Neural cell (in vitro differentiated cells): ENCODE data around the gene FDPS. TPM values are rescaled to one million over a fixed set of nuclear protein-coding genes. Genes with fewer than 3 reads are reported as not detected.

Source experiments
- H2AFZ ChIP-seq: fragments of 200-600, 300-800 bp; sonication (generic), shearing (Covaris generic); 2 replicates; pipeline ENCODE4 v1.6.0; 2014; ENCODE audit warnings: low read depth, mild to moderate bottlenecking, antibody characterized with exemption, low read length, moderate library complexity
- H3F3A ChIP-seq: fragments of 200-600 bp; shearing (Covaris generic); 2 replicates; pipeline ENCODE4 v1.6.1; 2016; ENCODE audit warnings: mild to moderate bottlenecking, moderate library complexity, mixed read lengths, antibody characterized with exemption, low read length; ENCODE audit not compliant: insufficient read depth, poor library complexity, severe bottlenecking
- H3K27ac ChIP-seq: fragments of 200-600, 300-800 bp; sonication (generic), shearing (Covaris generic); 2 replicates; pipeline ENCODE4 v1.5.1; 2014; ENCODE audit warnings: mild to moderate bottlenecking, low read length, moderate library complexity
- H3K27me3 ChIP-seq: fragments of 300-800, 200-600 bp; sonication (generic), shearing (Covaris generic); 2 replicates; pipeline ENCODE4 v1.6.0; 2014; ENCODE audit warnings: mild to moderate bottlenecking, low read depth, low read length, moderate library complexity; ENCODE audit not compliant: insufficient read depth
- H3K36me3 ChIP-seq: fragments of 300-800, 200-600 bp; sonication (generic), shearing (Covaris generic); 2 replicates; pipeline ENCODE4 v1.5.1; 2014; ENCODE audit warnings: mild to moderate bottlenecking, antibody characterized with exemption, low read length, moderate library complexity; ENCODE audit not compliant: insufficient read depth
- H3K4me2 ChIP-seq: fragments of 300-800, 200-600 bp; sonication (generic), shearing (Covaris generic); 2 replicates; pipeline ENCODE4 v1.6.0; 2014; ENCODE audit warnings: mild to moderate bottlenecking, low read length
- H3K4me3 ChIP-seq: fragments of 300-800, 200-600 bp; sonication (generic), shearing (Covaris generic); 2 replicates; pipeline ENCODE4 v1.5.1; 2014; ENCODE audit warnings: mild to moderate bottlenecking, low read length, moderate library complexity
- H3K79me2 ChIP-seq: fragments of 200-600 bp; shearing (Covaris generic); replicated peaks from 2 replicates; pipeline ENCODE4 v1.6.0; 2014; ENCODE audit warnings: mild to moderate bottlenecking, low read length, moderate library complexity; ENCODE audit not compliant: insufficient read depth
- H3K9ac ChIP-seq: fragments of 300-800, 200-600 bp; sonication (generic), shearing (Covaris generic); 2 replicates; pipeline ENCODE4 v1.6.1; 2016; ENCODE audit warnings: mild to moderate bottlenecking, low read length, mixed read lengths
- H3K9me2 ChIP-seq: fragments of 200-600 bp; shearing (Covaris generic); 2 replicates; pipeline ENCODE4 v1.6.1; 2016; ENCODE audit warnings: mild to moderate bottlenecking, low read length, mixed read lengths; ENCODE audit not compliant: insufficient read depth
- H3K9me3 ChIP-seq: fragments of 200-600, 300-800 bp; sonication (generic), shearing (Covaris generic); 2 replicates; pipeline ENCODE4 v1.6.1; 2016; ENCODE audit warnings: mild to moderate bottlenecking, mixed run types, low read length, moderate library complexity, mixed read lengths
- H4K20me1 ChIP-seq: fragments of 200-600 bp; shearing (Covaris generic); 2 replicates; pipeline ENCODE4 v1.6.1; 2016; ENCODE audit warnings: mild to moderate bottlenecking, mixed run types; ENCODE audit not compliant: insufficient read depth
- CTCF ChIP-seq: fragments of 450-650 bp; IDR thresholded peaks from 2 replicates; pipeline ENCODE4 v1.5.1; 2014; ENCODE audit warnings: antibody characterized with exemption, mild to moderate bottlenecking, moderate library complexity; ENCODE audit not compliant: poor library complexity, severe bottlenecking
- EP300 ChIP-seq: fragments of 450-650 bp; conservative IDR thresholded peaks from 2 replicates; pipeline ENCODE4 v1.6.1; 2014; ENCODE audit warnings: antibody characterized with exemption, mild to moderate bottlenecking, moderate library complexity; ENCODE audit not compliant: poor library complexity, severe bottlenecking
- EZH2 ChIP-seq: fragments of 200-600, 300-800 bp; shearing (Covaris generic), sonication (generic); IDR thresholded peaks from 2 replicates; pipeline ENCODE4 v1.6.1; 2014; ENCODE audit warnings: antibody characterized with exemption, low read length, borderline replicate concordance, mild to moderate bottlenecking; ENCODE audit not compliant: insufficient read depth, poor library complexity, severe bottlenecking
- MXI1 ChIP-seq: fragments of 450-650 bp; conservative IDR thresholded peaks from 2 replicates; pipeline ENCODE4 v1.6.1; 2014; ENCODE audit warnings: antibody characterized with exemption, mild to moderate bottlenecking; ENCODE audit not compliant: poor library complexity, severe bottlenecking
- POLR2AphosphoS5 ChIP-seq: IDR thresholded peaks from 2 replicates; pipeline ENCODE4 v1.6.1; 2012
- RAD21 ChIP-seq: fragments of 450-650 bp; conservative IDR thresholded peaks from 2 replicates; pipeline ENCODE4 v1.6.1; 2014; ENCODE audit warnings: antibody characterized with exemption, mild to moderate bottlenecking, moderate library complexity
- REST ChIP-seq: IDR thresholded peaks from 2 replicates; pipeline ENCODE4 v1.6.1; 2012; ENCODE audit warnings: borderline replicate concordance
- SMC3 ChIP-seq: fragments of 450-650 bp; conservative IDR thresholded peaks from 2 replicates; pipeline ENCODE4 v1.6.1; 2014; ENCODE audit warnings: antibody characterized with exemption, mild to moderate bottlenecking, moderate library complexity; ENCODE audit not compliant: poor library complexity
- TAF1 ChIP-seq: IDR thresholded peaks from 2 replicates; pipeline ENCODE4 v1.6.1; 2012; ENCODE audit warnings: low read depth
- polyA plus RNA-seq: library from polyadenylated mRNA; depleted of rRNA; stranded (reverse); fragments of >200 nt; gene quantifications from 2 replicates; pipeline ENCODE4 v1.2.3, GENCODE V29; 2014

FDPS gene
- polyA plus RNA-seq, 1 donor from 2014 or later: 235 TPM

GRCh38 chr1:155284476-155284875, 24.2 kb upstream of the FDPS start:
- Histone ChIP-seq H2AFZ (no peak overlapping the region), H3K4me2 (no peak overlapping the region), H4K20me1 (no peaks in the 10 kb centered on the region), H3K27ac (no peak overlapping the region), H3K79me2 (no peaks in the 10 kb centered on the region), H3K9me3 (no peaks in the 10 kb centered on the region), H3F3A (peaks cover under 1% of the 10 kb centered on the region), H3K9ac (no peak overlapping the region), H3K9me2 (no peaks in the 10 kb centered on the region), H3K4me3 (no peak overlapping the region), H3K36me3 (no peaks in the 10 kb centered on the region), H3K27me3 (no peaks in the 10 kb centered on the region)
- no peak for TF ChIP-seq EP300
- TF ChIP-seq EZH2: no peak
- TF ChIP-seq REST: no peak
- TF ChIP-seq TAF1: no peak
- no peak for TF ChIP-seq CTCF
- no peak for TF ChIP-seq POLR2AphosphoS5
- no peak for TF ChIP-seq SMC3
- TF ChIP-seq MXI1: no peak
- no peak for TF ChIP-seq RAD21

GRCh38 chr1:155285063-155285462, 23.6 kb upstream of the FDPS start:
- H3K9ac ChIP-seq: no peak overlapping the region
- no peak for TF ChIP-seq EP300

GRCh38 chr1:155285631-155286044, 23.0 kb upstream of the FDPS start:
- Histone ChIP-seq H3K9me3 (no peaks in the 10 kb centered on the region), H3K27me3 (no peaks in the 10 kb centered on the region), H3K79me2 (no peaks in the 10 kb centered on the region), H3K9me2 (no peaks in the 10 kb centered on the region), H3K4me2 (no peak overlapping the region), H3F3A (no peaks in the 10 kb centered on the region), H3K4me3 (no peak overlapping the region), H2AFZ (no peak overlapping the region), H3K9ac (no peak overlapping the region), H3K36me3 (no peaks in the 10 kb centered on the region), H3K27ac (no peak overlapping the region), H4K20me1 (no peaks in the 10 kb centered on the region)
- TF ChIP-seq MXI1 (no peak), EP300 (no peak), POLR2AphosphoS5 (no peak), EZH2 (no peak), TAF1 (no peak), REST (no peak), RAD21 (no peak), CTCF (no peak), SMC3 (no peak)

More at GRCh38 chr1:155285063-155285462, 23.6 kb upstream of the FDPS start:
- Histone ChIP-seq H3K9me3 (no peaks in the 10 kb centered on the region), H3K27me3 (no peaks in the 10 kb centered on the region), H3K36me3 (no peaks in the 10 kb centered on the region), H3K79me2 (no peaks in the 10 kb centered on the region), H3K4me3 (no peak overlapping the region), H4K20me1 (no peaks in the 10 kb centered on the region), H2AFZ (no peak overlapping the region), H3K9me2 (no peaks in the 10 kb centered on the region), H3K4me2 (no peak overlapping the region), H3F3A (no peaks in the 10 kb centered on the region), H3K27ac (no peak overlapping the region)
